HCT116 (cell line): ENCODE data around the gene SERPINB6. TPM values are rescaled to one million over a fixed set of nuclear protein-coding genes. Genes with fewer than 3 reads are reported as not detected.
A peak's percentile ranks its signal among the peaks of the same experiment; 100 is the strongest.

Experiments used
- ATAC-seq: fragments of 200-7000 bp; cut with Tn5 transposase; 2 replicates; pipeline ENCODE4 v1.9.1; 2020; ENCODE audit warnings: mild to moderate bottlenecking, moderate library complexity
- BruUV-seq: library from RNA; stranded (reverse); fragments of 400-500 nt; replicated peaks from 2 replicates; lab custom pipeline; 2021; lab: Mats Ljungman, UMichigan
- CTCF ChIA-PET: fragments of 300-600 bp; sonication (Branson Sonifier 250); formaldehyde crosslinking; loops from one replicate; lab custom pipeline; 2021; ENCODE audit warnings: antibody characterized with exemption; lab: Charles Lee
- POLR2A ChIA-PET: fragments of 300-600, 350-600 bp; sonication (Branson Sonifier 250); formaldehyde crosslinking; loops from one replicate; lab custom pipeline; 2021; ENCODE audit warnings: antibody characterized with exemption; lab: Charles Lee
- RAD21 ChIA-PET, 2 experiments: fragments of 300-600 bp; sonication (Branson Sonifier 250); formaldehyde crosslinking; loops; one replicate each; lab custom pipeline; 2023; ENCODE audit warnings: low total read pairs in 2 of 2; ENCODE audit not compliant: uncharacterized antibody in 2 of 2, unreplicated experiment in 2 of 2, low non-redundant PET in 1 of 2; lab: Charles Lee
- DNase-seq: peaks from one replicate; pipeline ENCODE4 v3.0.0-alpha.2; 2010; ENCODE audit warnings: low read depth, low spot score
- H2AFZ ChIP-seq: fragments of 200-600 bp; shearing (Covaris generic), sonication (generic); 2 replicates; pipeline ENCODE4 v1.6.1; 2017; ENCODE audit warnings: low read depth, mixed run types, mixed read lengths, antibody characterized with exemption, low read length; ENCODE audit not compliant: poor library complexity, severe bottlenecking
- H3K27ac ChIP-seq: 2 replicates; pipeline ENCODE4 v1.5.1; 2012; ENCODE audit warnings: low read depth, low read length
- H3K27me3 ChIP-seq: fragments of 200-600 bp; sonication (generic); 2 replicates; pipeline ENCODE4 v1.6.1; 2016; ENCODE audit warnings: mixed run types, low read length, mixed read lengths; ENCODE audit not compliant: insufficient read depth
- H3K36me3 ChIP-seq, 2 experiments: fragments of 200-500 bp in 1 of 2; fragments of 200-600 bp in 1 of 2; sonication (Bioruptor generic) in 1 of 2; sonication (generic) in 1 of 2; 2 replicates each; pipeline versions ENCODE4 v1.5.1 to v1.6.1; 2014 to 2016; ENCODE audit warnings: low read length in 2 of 2, inconsistent platforms in 1 of 2, mixed read lengths in 1 of 2, mixed run types in 1 of 2; ENCODE audit not compliant: insufficient read depth in 2 of 2, control insufficient read depth in 1 of 2
- H3K4me1 ChIP-seq, 2 experiments: fragments of 200-600 bp in 1 of 2; sonication (generic) in 1 of 2; 2 replicates each; pipeline versions ENCODE4 v1.5.1 to v1.6.1; 2012 to 2017; ENCODE audit warnings: low read length in 2 of 2, inconsistent platforms in 1 of 2, mild to moderate bottlenecking in 1 of 2, mixed read lengths in 1 of 2, mixed run types in 1 of 2, moderate library complexity in 1 of 2; ENCODE audit not compliant: insufficient read depth in 2 of 2, control insufficient read depth in 1 of 2
- H3K4me2 ChIP-seq: fragments of 200-600 bp; sonication (generic); 2 replicates; pipeline ENCODE4 v1.6.1; 2017; ENCODE audit warnings: mixed run types, low read length, mixed read lengths
- H3K4me3 ChIP-seq, 2 experiments: fragments of 200-600 bp in 1 of 2; sonication (generic) in 1 of 2; replicated peaks in 1 of 2; 2 replicates each; pipeline ENCODE4 v1.5.1; 2011 to 2016; ENCODE audit warnings: low read length in 2 of 2, control low read depth in 1 of 2, low read depth in 1 of 2, mild to moderate bottlenecking in 1 of 2, mixed read lengths in 1 of 2, mixed run types in 1 of 2
- H3K79me2 ChIP-seq: fragments of 200-600 bp; sonication (generic); 2 replicates; pipeline ENCODE4 v1.6.1; 2017; ENCODE audit warnings: mild to moderate bottlenecking, mixed run types, low read length, moderate library complexity, mixed read lengths; ENCODE audit not compliant: insufficient read depth
- H3K9ac ChIP-seq: fragments of 200-600 bp; sonication (generic); 2 replicates; pipeline ENCODE4 v1.6.1; 2016; ENCODE audit warnings: low read length, mixed read lengths
- H3K9me2 ChIP-seq: fragments of 200-600 bp; sonication (generic), shearing (Covaris generic); 2 replicates; pipeline ENCODE4 v1.6.1; 2017; ENCODE audit warnings: mixed run types, mild to moderate bottlenecking, moderate library complexity; ENCODE audit not compliant: insufficient read depth
- H3K9me3 ChIP-seq, 2 experiments: fragments of 200-500 bp in 1 of 2; fragments of 200-600 bp in 1 of 2; sonication (Bioruptor generic) in 1 of 2; sonication (generic) in 1 of 2; 2 replicates each; pipeline ENCODE4 v1.6.1; 2014 to 2017; ENCODE audit warnings: low read length in 2 of 2, mixed read lengths in 2 of 2, inconsistent platforms in 1 of 2, low read depth in 1 of 2, mild to moderate bottlenecking in 1 of 2, mixed run types in 1 of 2, moderate library complexity in 1 of 2; ENCODE audit not compliant: control insufficient read depth in 1 of 2, insufficient read depth in 1 of 2
- H4K20me1 ChIP-seq: fragments of 200-600 bp; sonication (generic), shearing (Covaris generic); 2 replicates; pipeline ENCODE4 v1.6.1; 2017; ENCODE audit warnings: mixed run types, mild to moderate bottlenecking, moderate library complexity; ENCODE audit not compliant: insufficient read depth
- CEBPB ChIP-seq: IDR thresholded peaks from 2 replicates; pipeline ENCODE4 v1.6.1; 2012; ENCODE audit warnings: low read depth
- RAD21 ChIP-seq: IDR thresholded peaks from 2 replicates; pipeline ENCODE4 v1.6.1; 2012; ENCODE audit warnings: low read depth, mild to moderate bottlenecking
- SIN3A ChIP-seq: IDR thresholded peaks from 2 replicates; pipeline ENCODE4 v1.6.1; 2012; ENCODE audit warnings: low read depth
- YY1 ChIP-seq: IDR thresholded peaks from 2 replicates; pipeline ENCODE4 v1.6.1; 2011; ENCODE audit warnings: low read length, low read depth, moderate library complexity, mild to moderate bottlenecking; ENCODE audit not compliant: insufficient replicate concordance; ENCODE audit errors: extremely low read depth
- intact Hi-C: fragments of 100-400 bp; cut with micrococcal nuclease; formaldehyde crosslinking; loops from 2 replicates; pipeline ENCODE4 v1.10.0; 2022
- total RNA-seq: library from RNA; stranded (reverse); gene quantifications from one replicate; pipeline ENCODE4 v1.2.1, GENCODE V29; 2021; ENCODE audit not compliant: unreplicated experiment
- TF ChIP-seq, protein P1 (sequence below): IDR thresholded peaks from 2 replicates; pipeline ENCODE4 v1.6.1; 2012; ENCODE audit warnings: low read depth

The SERPINB6 gene
- total RNA-seq, 1 experiment from 2014 or later = 103 TPM

- Histone ChIP-seq H3K36me3 (no peaks in the 10 kb centered on the region), H3K9me3 (no peaks in the 10 kb centered on the region), H3K4me1 (peaks cover 8 to 24% of the 10 kb centered on the region in 2 experiments; a peak in 3 of 4 replicates), H3K9ac (0 out of 2 replicates have a peak overlapping the region, but pooled peaks have one; percentile 82), H3K9me2 (no peaks in the 10 kb centered on the region), H2AFZ (no peak overlapping the region), H3K4me2 (no peak overlapping the region; the same call in 1 of the 2 replicates), H3K4me3 (no peak overlapping the region), H3K27ac (no peak overlapping the region), H3K27me3 (no peaks in the 10 kb centered on the region), H4K20me1 (no peaks in the 10 kb centered on the region), H3K79me2 (peaks cover 16% of the 10 kb centered on the region; the same call in 1 of the 2 replicates)
- RAD21 ChIA-PET = no interaction called here
- BruUV-seq = no TSS peak
- no peak for TF ChIP-seq SIN3A
- TF ChIP-seq CEBPB = no peak
- no peak for TF ChIP-seq YY1
- TF ChIP-seq, protein P1, sequence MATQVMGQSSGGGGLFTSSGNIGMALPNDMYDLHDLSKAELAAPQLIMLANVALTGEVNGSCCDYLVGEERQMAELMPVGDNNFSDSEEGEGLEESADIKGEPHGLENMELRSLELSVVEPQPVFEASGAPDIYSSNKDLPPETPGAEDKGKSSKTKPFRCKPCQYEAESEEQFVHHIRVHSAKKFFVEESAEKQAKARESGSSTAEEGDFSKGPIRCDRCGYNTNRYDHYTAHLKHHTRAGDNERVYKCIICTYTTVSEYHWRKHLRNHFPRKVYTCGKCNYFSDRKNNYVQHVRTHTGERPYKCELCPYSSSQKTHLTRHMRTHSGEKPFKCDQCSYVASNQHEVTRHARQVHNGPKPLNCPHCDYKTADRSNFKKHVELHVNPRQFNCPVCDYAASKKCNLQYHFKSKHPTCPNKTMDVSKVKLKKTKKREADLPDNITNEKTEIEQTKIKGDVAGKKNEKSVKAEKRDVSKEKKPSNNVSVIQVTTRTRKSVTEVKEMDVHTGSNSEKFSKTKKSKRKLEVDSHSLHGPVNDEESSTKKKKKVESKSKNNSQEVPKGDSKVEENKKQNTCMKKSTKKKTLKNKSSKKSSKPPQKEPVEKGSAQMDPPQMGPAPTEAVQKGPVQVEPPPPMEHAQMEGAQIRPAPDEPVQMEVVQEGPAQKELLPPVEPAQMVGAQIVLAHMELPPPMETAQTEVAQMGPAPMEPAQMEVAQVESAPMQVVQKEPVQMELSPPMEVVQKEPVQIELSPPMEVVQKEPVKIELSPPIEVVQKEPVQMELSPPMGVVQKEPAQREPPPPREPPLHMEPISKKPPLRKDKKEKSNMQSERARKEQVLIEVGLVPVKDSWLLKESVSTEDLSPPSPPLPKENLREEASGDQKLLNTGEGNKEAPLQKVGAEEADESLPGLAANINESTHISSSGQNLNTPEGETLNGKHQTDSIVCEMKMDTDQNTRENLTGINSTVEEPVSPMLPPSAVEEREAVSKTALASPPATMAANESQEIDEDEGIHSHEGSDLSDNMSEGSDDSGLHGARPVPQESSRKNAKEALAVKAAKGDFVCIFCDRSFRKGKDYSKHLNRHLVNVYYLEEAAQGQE = no peak
- no peak for TF ChIP-seq RAD21
- CTCF ChIA-PET = interaction anchor here (1.0 kb wide), 1 partner anchor 17 kb away, joined by 9 read pairs; no protein-coding TSS in a partner anchor
- POLR2A ChIA-PET = no interaction called here
- ATAC-seq = no peak
- intact Hi-C loops = no loop called here
- no peak for DNase-seq
Measured at GRCh38 chr6:2969549-2969948, 1.8 kb downstream of the SERPINB6 start.
